Measurements from ENCODE around the gene WDR82. TPM values are rescaled to one million over a fixed set of nuclear protein-coding genes. Genes with fewer than 3 reads are reported as not detected.

WDR82 gene
- total and polyA plus RNA-seq, 2 experiments from 2014 or later: 24.8 to 52.1 TPM

GRCh38 chr3:52230889-52231499 lies 47.5 kb downstream of the WDR82 start:
- Histone ChIP-seq H3K4me3 (no peak overlapping the region), H3K4me1 (ENCODE audit: insufficient read depth) (no peaks in the 10 kb centered on the region), H3K27ac (no peak overlapping the region), H3K79me2 (peaks cover 12% of the 10 kb centered on the region), H3K4me2 (no peak overlapping the region), H3K9me3 (ENCODE audit: low read depth) (no peaks in the 10 kb centered on the region), H3K27me3 (no peaks in the 10 kb centered on the region), H3K9me2 (replicated peaks; ENCODE audit: insufficient read depth) (no peaks in the 10 kb centered on the region), H2AFZ (no peak overlapping the region), H4K20me1 (ENCODE audit: insufficient read depth, poor library complexity, severe bottlenecking) (no peaks in the 10 kb centered on the region), H3K36me3 (replicated peaks; ENCODE audit: insufficient read depth, low read depth) (no peaks in the 10 kb centered on the region)
- 95% methylated on average over 16 of the region's 16 CpGs for WGBS (ENCODE audit: low lambda C conversion rate, missing lambda C conversion rate)
- no peak for DNase-seq (ENCODE audit: low spot score)
- TF ChIP-seq CTCF (IDR thresholded peaks at IDR 0.05; ENCODE audit: poor library complexity) (no peak), EZH2phosphoT487 (IDR thresholded peaks at IDR 0.05; ENCODE audit: low read depth, severe bottlenecking, unreplicated experiment) (no peak), EZH2 (IDR thresholded peaks at IDR 0.05; ENCODE audit: borderline replicate concordance) (no peak)

GRCh38 chr3:52230461-52230860 lies 48.0 kb downstream of the WDR82 start:
- 95% methylated on average over 6 of the region's 6 CpGs for WGBS (ENCODE audit: low lambda C conversion rate, missing lambda C conversion rate)
- DNase-seq (ENCODE audit: low spot score): no peak
- Histone ChIP-seq H3K36me3 (replicated peaks; ENCODE audit: insufficient read depth, low read depth) (no peaks in the 10 kb centered on the region), H3K9me2 (replicated peaks; ENCODE audit: insufficient read depth) (no peaks in the 10 kb centered on the region), H3K27me3 (no peaks in the 10 kb centered on the region), H2AFZ (no peak overlapping the region), H3K4me3 (no peak overlapping the region), H4K20me1 (ENCODE audit: insufficient read depth, poor library complexity, severe bottlenecking) (no peaks in the 10 kb centered on the region), H3K4me1 (ENCODE audit: insufficient read depth) (no peaks in the 10 kb centered on the region), H3K27ac (no peak overlapping the region), H3K4me2 (no peak overlapping the region), H3K79me2 (peaks cover 6% of the 10 kb centered on the region), H3K9me3 (ENCODE audit: low read depth) (no peaks in the 10 kb centered on the region)
- no peak for TF ChIP-seq EZH2 (IDR thresholded peaks at IDR 0.05; ENCODE audit: borderline replicate concordance)
- no peak for TF ChIP-seq CTCF (IDR thresholded peaks at IDR 0.05; ENCODE audit: poor library complexity)
- TF ChIP-seq EZH2phosphoT487 (IDR thresholded peaks at IDR 0.05; ENCODE audit: low read depth, severe bottlenecking, unreplicated experiment): no peak

- DNase-seq (ENCODE audit: low spot score): no peak
- no peak overlapping the region for H3K4me3 ChIP-seq
- no peaks in the 10 kb centered on the region for H3K79me2 ChIP-seq
- 97% methylated on average over 13 of the region's 13 CpGs for WGBS (ENCODE audit: low lambda C conversion rate, missing lambda C conversion rate)
- TF ChIP-seq EZH2phosphoT487 (IDR thresholded peaks at IDR 0.05; ENCODE audit: low read depth, severe bottlenecking, unreplicated experiment): no peak
- no peak for TF ChIP-seq CTCF (IDR thresholded peaks at IDR 0.05; ENCODE audit: poor library complexity)
- TF ChIP-seq EZH2 (IDR thresholded peaks at IDR 0.05; ENCODE audit: borderline replicate concordance): no peak
- no peak overlapping the region for H3K27ac ChIP-seq
- no peaks in the 10 kb centered on the region for H3K4me1 ChIP-seq (ENCODE audit: insufficient read depth)
- no peaks in the 10 kb centered on the region for H3K9me3 ChIP-seq (ENCODE audit: low read depth)
- H4K20me1 ChIP-seq (ENCODE audit: insufficient read depth, poor library complexity, severe bottlenecking): no peaks in the 10 kb centered on the region
- no peaks in the 10 kb centered on the region for H3K36me3 ChIP-seq (replicated peaks; ENCODE audit: insufficient read depth, low read depth)
- H3K9me2 ChIP-seq (replicated peaks; ENCODE audit: insufficient read depth): no peaks in the 10 kb centered on the region
- H3K4me2 ChIP-seq: no peak overlapping the region
- H3K27me3 ChIP-seq: no peaks in the 10 kb centered on the region
- no peak overlapping the region for H2AFZ ChIP-seq
Observed at GRCh38 chr3:52229656-52230055, 48.8 kb downstream of the WDR82 start.
